OCI-LY1 (cell line): ENCODE results near the gene PDE6H.

ENCODE experiments used
- CTCF ChIP-seq: fragments of 200-600 bp; sonication (generic), shearing (Covaris generic); IDR thresholded peaks from 2 replicates; pipeline ENCODE4 v1.5.1; 2017; ENCODE audit warnings: mild to moderate bottlenecking, antibody characterized with exemption, low read length, moderate library complexity, mixed read lengths
- EZH2 ChIP-seq: fragments of 200-600 bp; sonication (generic), shearing (Covaris generic); IDR thresholded peaks from 2 replicates; pipeline ENCODE4 v1.8.0; 2017; ENCODE audit warnings: borderline replicate concordance, mixed run types, mild to moderate bottlenecking, antibody characterized with exemption, low read length, moderate library complexity, mixed read lengths

GRCh38 chr12:14991069-14991468 lies 18.2 kb downstream of the PDE6H start:
- no peak for TF ChIP-seq CTCF
- no peak for TF ChIP-seq EZH2
